ENCODE measurements around the gene RARB. TPM values are rescaled to one million over a fixed set of nuclear protein-coding genes. Genes with fewer than 3 reads are reported as not detected.

Gene RARB
- total RNA-seq, 4 donors from 2014 or later: 0.34 to 1.6 (median 1.0) TPM

- TF ChIP-seq CTCF (IDR thresholded peaks at IDR 0.05; ENCODE audit: low read depth): no peak
Measured at GRCh38 chr3:25511972-25512721, 84.1 kb downstream of the RARB start.

GRCh38 chr3:25513642-25514266 lies 85.7 kb downstream of the RARB start:
- TF ChIP-seq CTCF (IDR thresholded peaks at IDR 0.05; ENCODE audit: low read depth): no peak

- TF ChIP-seq CTCF (IDR thresholded peaks at IDR 0.05; ENCODE audit: low read depth): no peak
Measured at GRCh38 chr3:25515171-25515570, 87.1 kb downstream of the RARB start.

GRCh38 chr3:25520926-25521559 lies 93.0 kb downstream of the RARB start:
- TF ChIP-seq CTCF (IDR thresholded peaks at IDR 0.05; ENCODE audit: low read depth): no peak

- no peak for TF ChIP-seq CTCF (IDR thresholded peaks at IDR 0.05; ENCODE audit: low read depth)
Measured at GRCh38 chr3:25527336-25527735, 99.3 kb downstream of the RARB start.

GRCh38 chr3:25527801-25528200 lies 99.7 kb downstream of the RARB start:
- TF ChIP-seq CTCF (IDR thresholded peaks at IDR 0.05; ENCODE audit: low read depth): no peak

- no peak for TF ChIP-seq CTCF (IDR thresholded peaks at IDR 0.05; ENCODE audit: low read depth)
Measured at GRCh38 chr3:25531971-25532370, 103.9 kb downstream of the RARB start.

Data from subcutaneous adipose tissue (tissue), 4 donors.